HEK293 (cell line): ENCODE measurements around the gene WSCD2.

Experiments
- CTCF ChIA-PET: fragments of 350-600 bp; formaldehyde crosslinking; extraction: SDS; loops from one replicate; lab custom pipeline; 2021; ENCODE audit warnings: antibody characterized with exemption; lab: Yijun Ruan, JAX
- POLR2A ChIA-PET: fragments of 300-600 bp; formaldehyde crosslinking; extraction: SDS; loops from one replicate; lab custom pipeline; 2020; ENCODE audit warnings: antibody characterized with exemption, inconsistent platforms; lab: Yijun Ruan, JAX
- H3K27ac ChIP-seq: fragments of 200-500 bp; sonication (Bioruptor generic); 2 replicates; pipeline ENCODE4 v1.5.1; 2014; ENCODE audit warnings: low read depth, low read length, control low read depth, inconsistent platforms; ENCODE audit errors: extremely low read depth
- H3K36me3 ChIP-seq, 2 experiments: fragments of 200-500 bp in 1 of 2; sonication (Bioruptor generic) in 1 of 2; 1 replicate in 1 of 2; 2 replicates in 1 of 2; pipeline ENCODE4 v1.5.1; 2014 to 2017; ENCODE audit warnings: inconsistent platforms in 2 of 2, low read length in 2 of 2; ENCODE audit not compliant: control insufficient read depth in 2 of 2, insufficient read depth in 1 of 2
- H3K4me1 ChIP-seq: fragments of 200-500 bp; sonication (Bioruptor generic); 2 replicates; pipeline ENCODE4 v1.5.1; 2014; ENCODE audit warnings: mild to moderate bottlenecking, low read length, inconsistent platforms; ENCODE audit not compliant: control insufficient read depth, insufficient read depth
- H3K4me3 ChIP-seq: 2 replicates; pipeline ENCODE4 v1.5.1; 2011; ENCODE audit warnings: low read depth, mild to moderate bottlenecking, control low read depth, low read length, moderate library complexity
- H3K9me3 ChIP-seq: fragments of 200-500 bp; sonication (Bioruptor generic); 2 replicates; pipeline ENCODE4 v1.5.1; 2014; ENCODE audit warnings: low read depth, low read length, inconsistent platforms; ENCODE audit not compliant: control insufficient read depth, insufficient read depth
- GLIS1 ChIP-seq: fragments of 450-650 bp; formaldehyde crosslinking; IDR thresholded peaks from 2 replicates; pipeline ENCODE4 v1.5.1; 2016; ENCODE audit warnings: missing biosample characterization, missing genetic modification characterization
- PBX3 ChIP-seq: sonication (generic); formaldehyde crosslinking; IDR thresholded peaks from 2 replicates; pipeline ENCODE4 v1.8.1; 2022; ENCODE audit warnings: mild to moderate bottlenecking, moderate library complexity, missing genetic modification reagents
- ZBTB10 ChIP-seq: fragments of 450-650 bp; formaldehyde crosslinking; IDR thresholded peaks from 2 replicates; pipeline ENCODE4 v1.5.1; 2016; ENCODE audit warnings: missing biosample characterization, missing genetic modification characterization
- ZBTB26 ChIP-seq: fragments of 450-650 bp; formaldehyde crosslinking; optimal IDR thresholded peaks from 2 replicates; pipeline ENCODE3; 2016; ENCODE audit warnings: missing biosample characterization, mild to moderate bottlenecking, missing genetic modification characterization
- ZEB2 ChIP-seq: fragments of 450-650 bp; formaldehyde crosslinking; IDR thresholded peaks from 2 replicates; pipeline ENCODE4 v1.5.1; 2016; ENCODE audit warnings: missing biosample characterization, missing genetic modification characterization
- ZNF112 ChIP-seq: fragments of 450-650 bp; formaldehyde crosslinking; IDR thresholded peaks from 2 replicates; pipeline ENCODE4 v1.5.0; 2017; ENCODE audit warnings: missing biosample characterization, missing genetic modification characterization
- ZNF202 ChIP-seq: fragments of 450-650 bp; formaldehyde crosslinking; IDR thresholded peaks from 2 replicates; pipeline ENCODE4 v1.5.1; 2016; ENCODE audit warnings: missing biosample characterization, missing genetic modification characterization, borderline replicate concordance
- ZNF248 ChIP-seq: fragments of 450-650 bp; formaldehyde crosslinking; IDR thresholded peaks from 2 replicates; pipeline ENCODE4 v1.5.1; 2017; ENCODE audit warnings: missing biosample characterization, missing genetic modification characterization
- ZNF280D ChIP-seq: fragments of 450-650 bp; formaldehyde crosslinking; IDR thresholded peaks from 2 replicates; pipeline ENCODE4 v1.5.1; 2016; ENCODE audit warnings: missing biosample characterization, missing genetic modification characterization
- ZNF394 ChIP-seq: fragments of 450-650 bp; formaldehyde crosslinking; IDR thresholded peaks from 2 replicates; pipeline ENCODE4 v1.5.1; 2016; ENCODE audit warnings: missing biosample characterization, missing genetic modification characterization, mild to moderate bottlenecking, moderate library complexity, borderline replicate concordance
- ZNF449 ChIP-seq: fragments of 450-650 bp; formaldehyde crosslinking; IDR thresholded peaks from 2 replicates; pipeline ENCODE4 v1.5.1; 2017; ENCODE audit warnings: missing biosample characterization, mild to moderate bottlenecking, missing genetic modification characterization, moderate library complexity
- ZNF624 ChIP-seq: fragments of 450-650 bp; formaldehyde crosslinking; IDR thresholded peaks from 2 replicates; pipeline ENCODE4 v1.5.1; 2017; ENCODE audit warnings: missing biosample characterization, missing genetic modification characterization
- ZNF658 ChIP-seq: fragments of 450-650 bp; formaldehyde crosslinking; IDR thresholded peaks from 2 replicates; pipeline ENCODE4; 2016; ENCODE audit warnings: missing biosample characterization, missing genetic modification characterization
- ZNF707 ChIP-seq: fragments of 450-650 bp; formaldehyde crosslinking; IDR thresholded peaks from 2 replicates; pipeline ENCODE4 v1.5.1; 2016; ENCODE audit warnings: missing biosample characterization, missing genetic modification characterization
- ZNF768 ChIP-seq: fragments of 450-650 bp; formaldehyde crosslinking; IDR thresholded peaks from 2 replicates; pipeline ENCODE4 v1.5.1; 2018; ENCODE audit warnings: missing biosample characterization, mild to moderate bottlenecking, missing genetic modification characterization
- ZSCAN5A ChIP-seq: fragments of 450-650 bp; formaldehyde crosslinking; IDR thresholded peaks from 2 replicates; pipeline ENCODE4 v1.5.1; 2016; ENCODE audit warnings: missing biosample characterization, missing genetic modification characterization

The WSCD2 gene

GRCh38 chr12:108173160-108173559 lies 44.1 kb downstream of the WSCD2 start:
- Histone ChIP-seq H3K9me3 (no peaks in the 10 kb centered on the region), H3K4me3 (no peak overlapping the region), H3K27ac (no peak overlapping the region), H3K4me1 (no peaks in the 10 kb centered on the region), H3K36me3 (no peaks in the 10 kb centered on the region)
- CTCF ChIA-PET: no interaction called here
- no peak for TF ChIP-seq ZNF707 (tag by site-specific recombination)
- TF ChIP-seq ZNF624 (tag by site-specific recombination): no peak
- TF ChIP-seq ZEB2: no peak
- no peak for TF ChIP-seq ZNF394 (tag by site-specific recombination)
- no peak for TF ChIP-seq ZNF768 (tag by site-specific recombination)
- TF ChIP-seq ZSCAN5A (tag by site-specific recombination): no peak
- TF ChIP-seq ZBTB10 (tag by site-specific recombination): no peak
- TF ChIP-seq ZNF202 (tag by site-specific recombination): no peak
- no peak; the same call in 1 of the 2 replicates for TF ChIP-seq GLIS1 (tag by site-specific recombination)
- no peak for TF ChIP-seq ZNF449 (tag by site-specific recombination)
- no peak for TF ChIP-seq ZBTB26
- no peak for TF ChIP-seq ZNF248 (tag by site-specific recombination)
- no peak for TF ChIP-seq PBX3 (CRISPR knock-in tag)
- no peak for TF ChIP-seq ZNF280D (tag by site-specific recombination)
- no peak for TF ChIP-seq ZNF658
- no peak for TF ChIP-seq ZNF112 (tag by site-specific recombination)
- POLR2A ChIA-PET: no interaction called here
